Activated T-cell treated with anti-CD3 and anti-CD28 coated beads, Interleukin-2, amount 50 U/mL, for 24 hours (primary cell): ENCODE results near the gene TNS1.

Experiments
- DNase-seq: peaks from one replicate; pipeline ENCODE4 v3.0.0-alpha.2; 2020
- H3K27ac Mint-ChIP-seq: 2 replicates; pipeline ENCODE4 v1.8.0; 2020; ENCODE audit warnings: mild to moderate bottlenecking, mixed read lengths
- H3K27me3 Mint-ChIP-seq: 2 replicates; pipeline ENCODE4 v1.8.0; 2020; ENCODE audit warnings: mixed read lengths
- H3K36me3 Mint-ChIP-seq: 2 replicates; pipeline ENCODE4 v1.8.0; 2020; ENCODE audit warnings: low read depth, mixed read lengths
- H3K4me1 Mint-ChIP-seq: 2 replicates; pipeline ENCODE4 v1.8.0; 2020; ENCODE audit warnings: low read depth, mixed read lengths
- H3K4me3 Mint-ChIP-seq: 2 replicates; pipeline ENCODE4 v1.8.0; 2020; ENCODE audit warnings: mild to moderate bottlenecking, moderate library complexity, mixed read lengths
- H3K9me3 Mint-ChIP-seq: 2 replicates; pipeline ENCODE4 v1.8.0; 2020; ENCODE audit warnings: mixed read lengths

The TNS1 gene

DNA sequence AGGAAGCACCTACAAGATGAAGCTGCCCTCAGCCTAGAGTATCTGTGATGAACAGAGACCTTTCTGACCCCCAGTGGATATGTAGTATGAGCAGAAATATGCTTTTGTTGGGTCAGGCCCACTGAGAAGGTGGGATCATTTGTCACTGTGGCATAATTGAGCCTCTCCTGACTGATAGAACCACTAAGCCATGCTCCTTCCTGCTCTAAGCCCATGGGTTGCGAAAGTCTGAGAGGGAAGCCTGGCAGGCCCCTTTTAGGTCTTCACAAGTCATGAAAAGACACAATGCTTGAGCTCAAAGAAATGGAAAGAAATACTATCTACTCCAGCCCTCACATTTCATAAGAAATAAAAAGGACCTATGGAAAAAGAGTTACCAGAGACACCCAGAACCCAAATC lies 127.7 kb downstream of the TNS1 start:
- Mint-ChIP-seq H3K36me3 (no peaks in the 10 kb centered on the region), H3K9me3 (no peaks in the 10 kb centered on the region), H3K4me1 (no peaks in the 10 kb centered on the region), H3K27me3 (no peaks in the 10 kb centered on the region), H3K4me3 (no peak overlapping the region), H3K27ac (no peak overlapping the region)
- no peak for DNase-seq

- DNase-seq = no peak
- no peak overlapping the region for H3K27ac Mint-ChIP-seq
Observed at GRCh38 chr2:217873371-217873770, 129.4 kb downstream of the TNS1 start.

DNA sequence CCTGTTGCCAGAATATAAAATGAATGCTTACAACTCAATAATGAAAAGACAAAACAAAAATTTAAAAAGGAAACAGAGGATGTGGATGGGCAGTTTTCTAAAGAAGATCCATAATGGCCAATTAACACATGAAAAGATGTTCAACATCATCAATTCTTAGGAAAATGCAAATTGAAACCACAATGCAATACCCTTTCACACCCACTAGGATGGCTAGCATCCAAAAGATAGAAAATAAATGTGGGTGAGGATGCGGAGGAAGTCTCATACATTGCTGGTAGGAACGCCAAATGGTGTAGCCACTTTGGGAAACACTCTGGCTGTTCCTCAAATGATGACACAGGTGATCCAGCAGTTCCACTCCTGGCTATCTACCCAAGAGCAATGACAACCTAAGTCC lies 130.5 kb downstream of the TNS1 start:
- Mint-ChIP-seq H3K9me3 (no peaks in the 10 kb centered on the region), H3K36me3 (no peaks in the 10 kb centered on the region), H3K27ac (no peak overlapping the region), H3K4me1 (no peaks in the 10 kb centered on the region), H3K4me3 (no peak overlapping the region), H3K27me3 (no peaks in the 10 kb centered on the region)
- DNase-seq = no peak

More at GRCh38 chr2:217873371-217873770, 129.4 kb downstream of the TNS1 start:
- no peak overlapping the region for H3K4me3 Mint-ChIP-seq
- H3K27me3 Mint-ChIP-seq = no peaks in the 10 kb centered on the region
- H3K36me3 Mint-ChIP-seq = no peaks in the 10 kb centered on the region
- no peaks in the 10 kb centered on the region for H3K4me1 Mint-ChIP-seq
- no peaks in the 10 kb centered on the region for H3K9me3 Mint-ChIP-seq

DNA sequence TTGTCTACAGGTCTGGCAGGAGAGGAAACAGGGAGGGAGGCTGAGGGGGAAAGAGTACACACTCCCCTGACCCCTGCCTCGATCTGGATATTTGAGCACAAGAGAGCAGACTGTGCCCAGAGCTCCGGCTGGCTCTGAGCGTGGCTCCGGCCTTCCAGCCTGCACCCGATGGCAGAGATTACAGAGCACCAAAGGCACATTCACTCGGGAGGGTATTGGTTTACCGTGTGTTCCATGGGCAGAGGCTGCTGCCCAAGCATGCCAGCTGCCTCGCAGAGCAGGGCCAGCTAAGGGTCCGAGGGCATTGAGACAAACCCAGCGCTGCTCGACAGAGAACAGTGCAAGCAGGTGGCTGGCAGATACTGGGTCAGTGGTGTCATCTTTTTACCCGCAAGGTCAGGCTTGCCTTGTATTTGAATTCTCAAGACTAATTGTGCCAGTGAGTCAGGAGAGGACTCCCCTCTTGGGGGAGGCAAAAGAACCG lies 132.2 kb downstream of the TNS1 start:
- H3K36me3 Mint-ChIP-seq = no peaks in the 10 kb centered on the region
- DNase-seq = no peak
- H3K27ac Mint-ChIP-seq = no peak overlapping the region
- no peaks in the 10 kb centered on the region for H3K27me3 Mint-ChIP-seq
- H3K9me3 Mint-ChIP-seq = no peaks in the 10 kb centered on the region
- no peaks in the 10 kb centered on the region for H3K4me1 Mint-ChIP-seq
- no peak overlapping the region for H3K4me3 Mint-ChIP-seq

- Mint-ChIP-seq H3K9me3 (no peaks in the 10 kb centered on the region), H3K4me3 (no peak overlapping the region), H3K27ac (no peak overlapping the region), H3K27me3 (no peaks in the 10 kb centered on the region), H3K4me1 (no peaks in the 10 kb centered on the region), H3K36me3 (no peaks in the 10 kb centered on the region)
- DNase-seq = no peak
Observed at GRCh38 chr2:217868911-217869334, 133.9 kb downstream of the TNS1 start.

- Mint-ChIP-seq H3K27ac (no peak overlapping the region), H3K9me3 (no peaks in the 10 kb centered on the region), H3K4me3 (no peak overlapping the region), H3K27me3 (no peaks in the 10 kb centered on the region), H3K36me3 (no peaks in the 10 kb centered on the region), H3K4me1 (no peaks in the 10 kb centered on the region)
- DNase-seq = no peak
Observed at GRCh38 chr2:217868265-217868892, 134.4 kb downstream of the TNS1 start.

DNA sequence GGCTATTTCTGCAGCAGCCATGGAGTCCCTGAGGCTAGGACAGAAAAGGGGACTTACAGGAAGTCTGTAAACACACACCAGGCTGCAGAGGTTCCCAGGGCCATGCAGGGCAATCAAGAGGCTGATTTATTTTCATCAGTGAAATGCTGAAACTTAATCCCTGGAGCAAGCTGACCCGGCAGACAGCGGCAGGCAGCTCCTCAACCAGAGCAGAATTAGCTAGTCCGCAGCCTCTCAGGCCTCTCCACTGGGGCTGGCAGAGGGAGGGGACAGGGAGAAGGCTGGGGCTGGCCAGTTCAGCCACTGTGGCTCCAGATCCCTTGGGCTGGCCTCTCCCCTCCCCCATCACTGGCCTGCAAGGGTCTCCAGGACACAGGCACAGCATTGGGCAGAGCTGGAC lies 136.3 kb downstream of the TNS1 start:
- H3K27me3 Mint-ChIP-seq = no peaks in the 10 kb centered on the region
- no peaks in the 10 kb centered on the region for H3K4me1 Mint-ChIP-seq
- H3K9me3 Mint-ChIP-seq = no peaks in the 10 kb centered on the region
- DNase-seq = no peak
- no peaks in the 10 kb centered on the region for H3K36me3 Mint-ChIP-seq
- H3K4me3 Mint-ChIP-seq = no peak overlapping the region
- no peak overlapping the region for H3K27ac Mint-ChIP-seq

DNA sequence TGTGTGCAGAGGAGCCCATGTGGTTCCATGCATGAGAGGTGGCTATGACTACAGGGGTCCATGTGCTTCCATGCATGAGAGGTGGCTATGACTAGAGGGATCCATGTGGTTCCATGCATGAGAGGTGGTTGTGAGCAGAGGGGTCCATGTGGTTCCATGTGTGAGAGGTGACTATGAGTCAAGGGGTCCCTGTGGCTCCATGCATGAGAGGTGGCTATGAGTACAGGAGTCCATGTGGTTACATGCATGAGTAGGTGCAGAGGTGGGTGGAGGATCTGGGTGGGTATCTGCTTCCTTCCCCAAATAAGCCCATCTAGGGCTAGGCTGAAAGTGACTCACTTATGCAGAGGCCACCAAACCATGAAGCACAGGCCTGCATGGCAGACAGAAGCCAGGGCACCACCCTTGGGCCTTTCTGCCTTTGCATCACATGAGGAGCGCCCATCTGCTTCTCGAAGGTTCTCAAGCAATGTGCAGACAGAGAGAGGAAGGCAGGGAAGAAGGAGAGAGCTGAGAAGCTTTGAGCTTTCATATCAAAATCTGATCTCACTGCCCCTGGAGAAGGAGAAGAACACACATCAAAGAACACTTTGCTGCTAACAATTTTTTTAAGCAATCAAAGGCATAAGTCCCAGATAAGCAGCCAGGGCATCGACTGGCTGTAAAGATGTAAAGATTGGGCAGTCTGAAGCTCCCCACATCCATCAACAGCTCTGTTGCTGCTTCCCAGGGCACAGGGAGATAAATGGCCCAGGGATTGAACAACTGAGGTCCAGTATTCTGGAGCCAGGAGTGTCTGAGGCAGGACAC lies 137.6 kb downstream of the TNS1 start:
- no peak for DNase-seq
- no peaks in the 10 kb centered on the region for H3K27me3 Mint-ChIP-seq
- H3K36me3 Mint-ChIP-seq = no peaks in the 10 kb centered on the region
- H3K4me1 Mint-ChIP-seq = no peaks in the 10 kb centered on the region
- no peaks in the 10 kb centered on the region for H3K9me3 Mint-ChIP-seq
- H3K27ac Mint-ChIP-seq = no peak overlapping the region
- H3K4me3 Mint-ChIP-seq = no peak overlapping the region

DNA sequence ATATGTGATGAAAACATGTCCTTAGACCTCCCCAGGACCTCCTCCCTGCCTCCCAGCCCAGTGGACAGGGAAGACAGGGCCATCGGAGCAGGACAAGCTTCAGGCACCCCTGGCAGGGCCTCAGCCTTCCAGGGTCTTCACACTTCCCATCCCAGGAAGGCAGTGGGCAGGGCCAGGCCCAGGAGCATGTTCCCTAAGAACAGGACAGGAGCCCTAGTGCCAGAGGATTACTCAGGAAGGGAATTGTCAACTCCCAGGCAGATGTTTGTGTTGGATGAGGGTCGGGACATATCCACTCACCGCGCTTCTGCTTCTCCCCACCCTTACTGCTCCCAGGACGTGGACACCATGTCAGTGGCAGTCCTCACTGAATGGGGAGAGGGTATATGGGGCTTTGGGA lies 138.9 kb downstream of the TNS1 start:
- Mint-ChIP-seq H3K4me3 (no peak overlapping the region), H3K27ac (no peak overlapping the region), H3K4me1 (no peaks in the 10 kb centered on the region)

GRCh38 chr2:217861334-217861877 lies 141.4 kb downstream of the TNS1 start:
- H3K27ac Mint-ChIP-seq = no peak overlapping the region
- H3K9me3 Mint-ChIP-seq = no peaks in the 10 kb centered on the region
- peaks cover 2% of the 10 kb centered on the region for H3K27me3 Mint-ChIP-seq
- H3K4me1 Mint-ChIP-seq = no peaks in the 10 kb centered on the region
- H3K36me3 Mint-ChIP-seq = no peaks in the 10 kb centered on the region
- H3K4me3 Mint-ChIP-seq = no peak overlapping the region
- no peak for DNase-seq

More for the DNA sequence above, 138.9 kb downstream of the TNS1 start:
- Mint-ChIP-seq H3K27me3 (no peaks in the 10 kb centered on the region), H3K9me3 (no peaks in the 10 kb centered on the region), H3K36me3 (no peaks in the 10 kb centered on the region)
- DNase-seq = no peak

DNA sequence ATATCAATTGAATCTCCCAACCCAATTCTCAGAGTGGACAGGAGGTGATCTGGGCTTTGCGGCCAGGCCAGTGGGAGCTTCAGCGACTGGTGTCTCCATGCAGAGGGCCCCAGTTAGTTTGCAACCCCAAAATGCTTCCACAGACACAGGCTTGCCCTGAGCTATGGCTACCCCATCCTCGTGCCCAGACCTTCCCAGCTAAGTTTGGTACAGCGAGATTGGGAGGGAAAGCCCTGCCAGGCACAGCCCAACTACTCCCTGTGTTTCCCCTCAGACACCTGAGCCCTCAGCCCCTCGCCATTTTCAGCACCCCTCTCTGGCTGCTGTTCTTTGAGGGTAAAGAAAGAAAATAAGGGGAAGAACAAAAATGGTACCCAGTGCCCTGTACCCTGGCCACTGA lies 142.9 kb downstream of the TNS1 start:
- H3K27ac Mint-ChIP-seq = no peak overlapping the region
- DNase-seq = no peak
- no peaks in the 10 kb centered on the region for H3K9me3 Mint-ChIP-seq
- no peak overlapping the region for H3K4me3 Mint-ChIP-seq
- H3K4me1 Mint-ChIP-seq = no peaks in the 10 kb centered on the region
- peaks cover 2% of the 10 kb centered on the region for H3K27me3 Mint-ChIP-seq
- no peaks in the 10 kb centered on the region for H3K36me3 Mint-ChIP-seq

DNA sequence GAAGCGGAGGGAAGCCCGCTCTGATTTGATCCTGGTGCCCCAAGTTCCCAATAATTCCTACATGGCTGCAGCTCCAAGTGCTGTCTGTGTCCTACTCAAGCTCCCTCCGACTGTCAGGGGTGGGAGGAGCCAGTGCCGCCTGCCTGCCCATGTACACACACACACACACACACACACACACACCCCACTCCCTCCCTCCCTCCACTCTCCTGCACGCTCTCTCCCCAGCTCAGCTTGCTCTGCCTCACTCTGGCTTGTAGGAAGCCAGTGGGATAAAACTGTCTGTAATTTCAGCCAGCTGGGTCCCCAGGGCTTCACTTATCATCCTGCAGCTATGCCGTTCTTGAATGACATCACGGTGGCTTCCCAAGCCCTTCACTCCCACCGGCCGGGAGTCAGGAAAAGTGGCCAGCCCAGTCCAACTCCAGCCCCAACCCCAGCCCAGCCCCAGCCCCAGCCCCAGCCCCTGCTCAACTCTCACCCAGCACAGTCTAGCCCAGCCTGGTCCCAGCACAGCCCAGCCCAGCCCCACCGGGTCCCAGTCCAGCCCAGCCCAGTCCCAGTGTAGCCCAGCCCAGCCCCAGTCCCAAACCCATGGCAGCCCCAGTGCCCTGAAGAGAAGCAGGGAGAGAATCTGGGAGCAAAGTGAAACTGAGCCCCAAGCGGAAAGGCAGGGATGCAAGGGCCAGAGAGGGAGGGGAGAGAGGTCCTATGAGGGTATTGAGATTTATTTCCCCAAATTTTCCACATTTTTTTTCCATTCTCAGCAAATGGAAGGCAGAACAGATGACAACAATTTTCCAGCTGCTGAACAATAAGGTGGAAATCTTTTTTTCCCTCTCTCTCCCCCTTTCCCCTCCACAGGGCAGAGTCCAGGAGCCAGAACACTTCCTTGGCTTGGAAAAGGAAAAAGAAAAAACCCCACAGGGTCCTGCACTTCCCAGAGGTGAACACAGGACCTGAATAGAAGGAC lies 144.0 kb downstream of the TNS1 start:
- Mint-ChIP-seq H3K27ac (no peak overlapping the region), H3K27me3 (peaks cover 2% of the 10 kb centered on the region), H3K4me1 (no peaks in the 10 kb centered on the region), H3K36me3 (no peaks in the 10 kb centered on the region), H3K9me3 (no peaks in the 10 kb centered on the region), H3K4me3 (no peak overlapping the region)
- DNase-seq = no peak

- peaks cover 2% of the 10 kb centered on the region for H3K27me3 Mint-ChIP-seq
Observed at GRCh38 chr2:217857624-217858506, 144.9 kb downstream of the TNS1 start.

More at GRCh38 chr2:217857624-217858506, 144.9 kb downstream of the TNS1 start:
- H3K9me3 Mint-ChIP-seq = no peaks in the 10 kb centered on the region
- DNase-seq = no peak
- H3K36me3 Mint-ChIP-seq = no peaks in the 10 kb centered on the region
- H3K27ac Mint-ChIP-seq = no peak overlapping the region
- no peak overlapping the region for H3K4me3 Mint-ChIP-seq
- H3K4me1 Mint-ChIP-seq = no peaks in the 10 kb centered on the region
